Esophagus muscularis mucosa (tissue), 4 donors: ENCODE measurements around the gene DDI1. TPM values are rescaled to one million over a fixed set of nuclear protein-coding genes. Genes with fewer than 3 reads are reported as not detected.

Experiments used
- DNase-seq: peaks from one replicate; pipeline ENCODE4 v3.0.0-alpha.2; 2017; ENCODE audit errors: extremely low spot score
- H3K27ac ChIP-seq, 4 donors: fragments of 200-600 bp; sonication (generic); replicated peaks in 1 of 4; 1 replicate in 3 of 4; 2 replicates in 1 of 4; pipeline ENCODE4 v1.5.1; 2016 to 2019; ENCODE audit warnings: mild to moderate bottlenecking in 1 of 4
- H3K27me3 ChIP-seq, 4 donors: fragments of 200-600 bp; sonication (generic); one replicate each; pipeline versions ENCODE4 v1.5.1 to v1.6.0; 2016 to 2019
- H3K36me3 ChIP-seq, 4 donors: fragments of 200-600 bp; sonication (generic); one replicate each; pipeline ENCODE4 v1.5.1; 2016 to 2019
- H3K4me1 ChIP-seq, 4 donors: fragments of 200-600 bp; sonication (generic); one replicate each; pipeline ENCODE4 v1.5.1; 2016 to 2019
- H3K4me3 ChIP-seq, 4 donors: fragments of 200-600 bp; sonication (generic); 1 replicate in 2 of 4; 2 replicates in 2 of 4; pipeline ENCODE4 v1.5.1; 2016 to 2019; ENCODE audit warnings: mild to moderate bottlenecking in 4 of 4, moderate library complexity in 1 of 4
- H3K9me3 ChIP-seq, 4 donors: fragments of 200-600 bp; sonication (generic); 1 replicate in 3 of 4; 2 replicates in 1 of 4; pipeline ENCODE4 v1.5.1; 2016 to 2019
- EP300 ChIP-seq: sonication (generic); formaldehyde crosslinking; IDR thresholded peaks from one replicate; pipeline ENCODE4 v1.6.1; 2017; ENCODE audit warnings: antibody characterized with exemption
- POLR2A ChIP-seq: fragments of 450-650 bp; IDR thresholded peaks from one replicate; pipeline ENCODE4 v1.6.1; 2017; ENCODE audit warnings: antibody characterized with exemption, moderate library complexity, mild to moderate bottlenecking, low read depth
- POLR2AphosphoS5 ChIP-seq, 2 donors: sonication (generic); formaldehyde crosslinking; IDR thresholded peaks; one replicate each; pipeline ENCODE4 v1.6.1; 2017; ENCODE audit warnings: antibody characterized with exemption in 2 of 2
- WGBS: methylation state at CpG from one replicate; pipeline ENCODE4 v1.1.5; 2018; 5-methylcytosine and 5-hydroxymethylcytosine counted together
- intact Hi-C: fragments of 100-400 bp; cut with DNase I; formaldehyde crosslinking; loops from one replicate; pipeline ENCODE4 v1.15.1; 2023
- total RNA-seq, 4 donors: library from RNA; depleted of rRNA; stranded (reverse); fragments of >200 nt; gene quantifications; one replicate each; pipeline versions ENCODE4 v1.1.0 to v1.2.1, GENCODE V29; 2016
- TF ChIP-seq, protein P1 (sequence below), 3 experiments: fragments of 200-600 bp in 2 of 3; fragments of 450-650 bp in 1 of 3; sonication (generic) in 2 of 3; IDR thresholded peaks; one replicate each; pipeline ENCODE4 v1.5.1; 2017 to 2019; ENCODE audit warnings: antibody characterized with exemption in 3 of 3, mild to moderate bottlenecking in 2 of 3, moderate library complexity in 1 of 3

The DDI1 gene
- total RNA-seq, 4 donors from 2014 or later = not detected

DNA sequence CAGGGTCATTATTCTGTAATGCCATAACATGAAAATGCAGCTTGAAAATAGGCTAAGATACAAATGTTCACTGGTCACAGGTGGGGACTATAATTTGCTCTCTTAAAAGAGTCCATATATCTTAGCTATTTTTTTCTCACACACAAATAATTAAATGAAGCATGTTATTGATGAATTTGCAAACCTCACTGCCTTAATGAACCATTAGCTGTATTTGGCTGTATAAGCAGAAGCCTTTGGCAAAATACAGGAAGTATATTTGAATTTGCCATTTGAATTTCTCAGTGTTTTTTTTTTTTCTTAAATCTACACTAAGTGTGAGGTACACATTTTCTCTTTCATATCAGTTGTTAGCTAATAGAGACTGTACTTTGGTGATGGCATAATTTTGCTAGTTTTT is 38.7 kb downstream of the DDI1 start:
- intact Hi-C loops = no loop called here
- no peaks in the 10 kb centered on the region for H3K9me3 ChIP-seq
- TF ChIP-seq, protein P1, sequence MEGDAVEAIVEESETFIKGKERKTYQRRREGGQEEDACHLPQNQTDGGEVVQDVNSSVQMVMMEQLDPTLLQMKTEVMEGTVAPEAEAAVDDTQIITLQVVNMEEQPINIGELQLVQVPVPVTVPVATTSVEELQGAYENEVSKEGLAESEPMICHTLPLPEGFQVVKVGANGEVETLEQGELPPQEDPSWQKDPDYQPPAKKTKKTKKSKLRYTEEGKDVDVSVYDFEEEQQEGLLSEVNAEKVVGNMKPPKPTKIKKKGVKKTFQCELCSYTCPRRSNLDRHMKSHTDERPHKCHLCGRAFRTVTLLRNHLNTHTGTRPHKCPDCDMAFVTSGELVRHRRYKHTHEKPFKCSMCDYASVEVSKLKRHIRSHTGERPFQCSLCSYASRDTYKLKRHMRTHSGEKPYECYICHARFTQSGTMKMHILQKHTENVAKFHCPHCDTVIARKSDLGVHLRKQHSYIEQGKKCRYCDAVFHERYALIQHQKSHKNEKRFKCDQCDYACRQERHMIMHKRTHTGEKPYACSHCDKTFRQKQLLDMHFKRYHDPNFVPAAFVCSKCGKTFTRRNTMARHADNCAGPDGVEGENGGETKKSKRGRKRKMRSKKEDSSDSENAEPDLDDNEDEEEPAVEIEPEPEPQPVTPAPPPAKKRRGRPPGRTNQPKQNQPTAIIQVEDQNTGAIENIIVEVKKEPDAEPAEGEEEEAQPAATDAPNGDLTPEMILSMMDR (IDR thresholded peaks at IDR 0.05) = no peak
- TF ChIP-seq POLR2A (no peak), EP300 (no peak), POLR2AphosphoS5 (IDR thresholded peaks at IDR 0.05) (no peak)
- H3K27ac ChIP-seq = no peak overlapping the region
- no peak overlapping the region for H3K4me3 ChIP-seq
- no peaks in the 10 kb centered on the region for H3K27me3 ChIP-seq
- H3K36me3 ChIP-seq = no peaks in the 10 kb centered on the region
- no peaks in the 10 kb centered on the region for H3K4me1 ChIP-seq
- no peak for DNase-seq

- intact Hi-C loops = no loop called here
- Histone ChIP-seq H3K4me1 (no peaks in the 10 kb centered on the region), H3K9me3 (no peaks in the 10 kb centered on the region), H3K27ac (no peak overlapping the region), H3K4me3 (no peak overlapping the region), H3K36me3 (no peaks in the 10 kb centered on the region), H3K27me3 (no peaks in the 10 kb centered on the region)
- 82% methylated on average over 4 of the region's 4 CpGs for WGBS
- no peak for TF ChIP-seq POLR2A
- TF ChIP-seq, protein P1 (IDR thresholded peaks at IDR 0.05) = no peak
- no peak for TF ChIP-seq POLR2AphosphoS5 (IDR thresholded peaks at IDR 0.05)
- no peak for TF ChIP-seq EP300
- DNase-seq = no peak
These were observed 39.3 kb downstream of the DDI1 start for GRCh38 chr11:104075706-104076105.

- H3K4me3 ChIP-seq = no peak overlapping the region
- no peaks in the 10 kb centered on the region for H3K27me3 ChIP-seq
- TF ChIP-seq POLR2AphosphoS5 (IDR thresholded peaks at IDR 0.05) (no peak), EP300 (no peak)
- H3K9me3 ChIP-seq = no peaks in the 10 kb centered on the region
- no peak for DNase-seq
- no peaks in the 10 kb centered on the region for H3K4me1 ChIP-seq
- H3K27ac ChIP-seq = no peak overlapping the region
- intact Hi-C loops = no loop called here
- H3K36me3 ChIP-seq = no peaks in the 10 kb centered on the region
- WGBS = 87% methylated on average over 2 of the region's 2 CpGs
These were observed 40.0 kb downstream of the DDI1 start for GRCh38 chr11:104076455-104076854.

DNA sequence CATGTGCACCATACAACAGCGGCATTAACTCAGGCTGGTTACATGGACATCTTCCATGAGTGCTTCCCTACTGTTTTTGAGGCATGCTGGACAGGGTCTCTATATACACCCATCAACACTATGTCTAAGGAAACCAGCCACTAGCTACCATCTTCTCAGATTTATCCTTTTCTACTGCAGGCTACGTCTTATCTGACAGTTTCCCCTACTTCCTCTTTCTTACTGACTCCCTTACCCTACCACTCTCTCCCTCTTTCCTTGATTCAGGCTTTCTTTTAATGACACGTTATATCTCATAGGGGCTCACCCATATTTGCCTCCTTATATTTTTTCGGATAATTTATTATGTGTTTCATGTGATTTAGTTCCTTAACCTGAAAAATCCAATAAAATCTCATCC is 41.8 kb downstream of the DDI1 start:
- intact Hi-C loops = no loop called here
- 77% methylated on average over 4 of the region's 4 CpGs for WGBS
- TF ChIP-seq POLR2A = no peak
- TF ChIP-seq POLR2AphosphoS5 (IDR thresholded peaks at IDR 0.05) = no peak
- TF ChIP-seq, protein P1 (IDR thresholded peaks at IDR 0.05) = no peak
- TF ChIP-seq EP300 = no peak

DNA sequence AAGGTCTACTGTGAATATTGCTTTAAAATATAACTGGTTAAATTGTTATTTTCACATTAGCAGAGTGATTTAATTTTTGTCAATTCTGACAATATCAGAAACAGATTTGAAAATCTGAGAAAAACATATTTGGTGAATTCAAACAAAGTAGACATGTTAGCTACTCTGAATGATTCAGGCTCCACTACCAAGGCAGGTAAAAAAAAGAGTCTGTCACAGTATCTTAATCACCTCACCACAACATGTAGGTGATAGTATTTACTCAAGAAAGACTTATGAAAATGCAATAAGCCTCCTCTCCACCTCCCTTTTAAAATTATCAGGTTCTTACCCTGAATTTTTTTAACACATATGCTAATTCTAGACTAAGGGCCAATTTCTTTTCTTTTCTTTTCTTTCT is 42.6 kb downstream of the DDI1 start:
- no peak overlapping the region for H3K27ac ChIP-seq
- H3K36me3 ChIP-seq = no peaks in the 10 kb centered on the region
- H3K27me3 ChIP-seq = no peaks in the 10 kb centered on the region
- DNase-seq = no peak
- H3K4me1 ChIP-seq = no peaks in the 10 kb centered on the region
- no peak for TF ChIP-seq EP300
- no peak for TF ChIP-seq POLR2A
- no peak for TF ChIP-seq POLR2AphosphoS5 (IDR thresholded peaks at IDR 0.05)
- TF ChIP-seq, protein P1 (IDR thresholded peaks at IDR 0.05) = no peak
- H3K9me3 ChIP-seq = no peaks in the 10 kb centered on the region
- no peak overlapping the region for H3K4me3 ChIP-seq
- intact Hi-C loops = no loop called here

More for the DNA sequence above, 41.8 kb downstream of the DDI1 start:
- Histone ChIP-seq H3K27ac (no peak overlapping the region), H3K36me3 (no peaks in the 10 kb centered on the region), H3K27me3 (no peaks in the 10 kb centered on the region), H3K4me1 (no peaks in the 10 kb centered on the region), H3K4me3 (no peak overlapping the region), H3K9me3 (no peaks in the 10 kb centered on the region)
- no peak for DNase-seq
